Stimulated activated CD4-positive, alpha-beta T cell treated with anti-CD3 and anti-CD28 coated beads, Interleukin-12 subunit alpha, Interleukin-12 subunit beta, amount 100 ng/mL, for 4 hours (primary cell): Measurements from ENCODE around the gene CFAP46.
"Not testable (repeated sequence)": the region's sequence is repeated elsewhere in the genome, so short reads cannot be mapped to it uniquely, and the experiment has no call there.

Experiments used
- DNase-seq: peaks from one replicate; pipeline ENCODE4 v3.0.0-alpha.2; 2020

Gene CFAP46

DNA sequence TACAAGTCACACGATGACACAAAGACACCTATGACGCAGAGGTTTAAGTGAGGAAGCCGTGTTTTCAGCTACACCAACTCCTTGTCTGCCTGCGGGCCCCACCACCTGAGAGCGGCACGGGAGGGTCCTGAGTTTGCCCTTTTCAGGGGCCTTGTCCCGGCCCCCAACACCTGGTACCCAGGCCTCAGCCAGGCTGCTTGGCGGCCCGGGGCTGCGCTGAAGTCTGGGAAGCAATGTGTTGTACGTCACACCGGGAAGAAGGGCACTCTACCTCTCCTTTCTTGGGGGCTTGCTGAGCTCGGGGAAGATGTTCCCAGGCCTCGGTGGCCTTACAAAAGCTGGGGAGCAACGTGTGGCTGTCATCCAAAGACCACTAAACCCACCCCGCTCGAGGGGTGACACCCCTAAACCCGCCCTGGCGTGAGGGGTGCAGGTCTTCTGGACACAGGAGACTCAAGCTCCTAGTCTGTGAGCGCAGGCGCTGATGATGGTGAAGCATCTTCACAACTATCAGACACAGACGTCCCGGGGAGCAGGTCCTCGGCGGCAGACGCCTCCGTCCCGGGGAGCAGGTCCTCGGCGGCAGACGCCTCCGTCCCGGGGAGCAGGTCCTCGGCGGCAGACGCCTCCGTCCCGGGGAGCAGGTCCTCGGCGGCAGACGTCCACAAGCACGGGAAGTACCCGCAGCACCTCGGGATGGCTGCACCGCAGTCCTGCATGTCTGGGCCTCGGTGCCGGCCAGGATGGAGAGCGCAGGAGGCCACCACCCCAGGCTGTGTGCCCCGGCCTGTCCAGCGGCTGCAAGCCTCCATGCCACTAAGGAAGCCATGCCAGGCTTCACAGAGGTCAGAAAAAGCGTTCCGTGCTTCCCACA is 15.4 kb downstream of the CFAP46 start:
- DNase-seq: no peak

DNA sequence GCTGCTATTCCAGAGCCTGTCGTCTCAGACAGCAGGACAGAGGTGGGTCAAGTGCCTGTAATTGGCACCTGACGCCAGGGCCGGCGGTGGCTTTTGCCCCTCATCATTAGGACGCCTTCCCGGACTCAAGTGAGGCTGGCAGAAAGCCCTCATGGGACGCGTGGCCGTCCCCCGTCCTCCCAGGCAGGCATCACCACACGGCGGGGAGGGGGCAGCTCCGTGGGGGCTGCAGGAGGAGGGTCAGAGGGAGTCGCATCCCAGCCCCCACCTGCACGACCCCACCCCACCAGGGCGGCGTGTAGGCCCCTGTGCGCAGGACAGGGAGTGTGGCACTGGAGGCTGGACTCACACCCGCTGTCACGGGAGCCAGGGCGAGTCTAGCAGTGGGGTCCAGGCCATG is 16.3 kb downstream of the CFAP46 start:
- no peak for DNase-seq

DNA sequence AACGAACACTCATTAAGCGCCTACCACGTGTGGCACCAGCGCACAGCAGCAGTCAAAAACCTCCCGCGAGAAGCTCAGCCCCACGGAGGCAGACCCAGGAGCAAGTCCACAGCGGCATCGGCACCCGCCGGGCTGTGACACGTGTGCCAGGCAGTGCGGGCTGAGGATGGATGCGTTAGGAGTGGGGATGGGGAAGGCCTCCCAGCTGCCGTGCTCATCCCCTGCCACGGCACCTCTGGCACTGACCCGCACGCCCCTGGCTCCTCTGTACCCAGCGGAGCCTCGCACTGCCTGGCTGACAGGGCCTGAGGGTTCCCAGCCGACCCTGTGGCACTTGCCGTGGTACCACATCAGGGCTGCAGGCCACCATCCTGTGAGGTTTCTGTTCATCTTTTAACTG is 16.8 kb downstream of the CFAP46 start:
- DNase-seq: no peak

DNA sequence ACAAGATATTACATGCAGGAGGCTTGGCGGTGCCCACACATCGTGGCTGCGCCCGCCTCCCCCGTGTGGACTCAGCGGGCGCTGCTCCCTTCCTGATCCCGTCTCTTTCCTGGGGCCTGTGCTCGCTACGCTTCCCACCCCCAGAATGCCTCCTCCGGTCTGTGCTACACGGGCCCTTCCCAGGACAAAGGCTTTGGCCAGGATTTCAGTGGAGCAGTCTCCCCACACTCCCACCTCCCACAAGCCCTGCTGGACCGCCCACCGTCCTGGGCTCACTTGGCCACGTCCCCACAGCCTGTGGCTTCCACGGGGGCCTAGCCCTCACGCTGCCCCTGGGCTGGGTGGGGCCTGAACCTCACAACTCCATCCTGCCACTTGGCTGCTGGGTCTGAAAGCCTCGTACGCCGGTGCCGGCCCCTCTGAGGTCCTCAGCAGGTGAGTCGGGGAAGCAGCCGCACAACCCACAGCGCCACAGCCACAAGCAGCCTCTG is 17.3 kb downstream of the CFAP46 start:
- no peak for DNase-seq

GRCh38 chr10:132924046-132924952 is 18.1 kb downstream of the CFAP46 start:
- no peak for DNase-seq

- DNase-seq: not testable (repeated sequence)
Observed at GRCh38 chr10:132923384-132923783, 19.0 kb downstream of the CFAP46 start.

DNA sequence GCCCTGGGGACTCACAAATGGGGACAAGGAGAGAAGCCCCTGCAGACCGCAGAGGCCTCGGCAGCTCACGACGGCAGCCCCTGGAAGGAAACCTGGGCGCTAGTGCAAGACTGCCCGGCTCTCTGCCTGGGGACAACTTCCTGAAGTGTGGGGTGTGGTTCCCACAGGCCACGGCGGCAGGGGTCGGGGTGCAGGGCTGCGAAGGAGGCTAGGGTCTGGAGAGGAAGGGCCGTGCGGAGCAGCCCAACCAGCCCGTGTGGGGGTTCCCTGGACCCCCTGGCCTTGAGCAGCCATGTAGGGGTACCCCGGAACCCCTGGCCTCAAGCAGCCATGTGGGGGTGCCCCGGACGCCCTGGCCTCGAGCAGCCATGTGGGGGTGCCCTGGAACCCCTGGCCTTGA is 19.5 kb downstream of the CFAP46 start:
- DNase-seq: no peak

- no peak for DNase-seq
Observed at GRCh38 chr10:132921818-132922807, 20.3 kb downstream of the CFAP46 start.

- DNase-seq: no peak
Observed at GRCh38 chr10:132921086-132921485, 21.3 kb downstream of the CFAP46 start.

DNA sequence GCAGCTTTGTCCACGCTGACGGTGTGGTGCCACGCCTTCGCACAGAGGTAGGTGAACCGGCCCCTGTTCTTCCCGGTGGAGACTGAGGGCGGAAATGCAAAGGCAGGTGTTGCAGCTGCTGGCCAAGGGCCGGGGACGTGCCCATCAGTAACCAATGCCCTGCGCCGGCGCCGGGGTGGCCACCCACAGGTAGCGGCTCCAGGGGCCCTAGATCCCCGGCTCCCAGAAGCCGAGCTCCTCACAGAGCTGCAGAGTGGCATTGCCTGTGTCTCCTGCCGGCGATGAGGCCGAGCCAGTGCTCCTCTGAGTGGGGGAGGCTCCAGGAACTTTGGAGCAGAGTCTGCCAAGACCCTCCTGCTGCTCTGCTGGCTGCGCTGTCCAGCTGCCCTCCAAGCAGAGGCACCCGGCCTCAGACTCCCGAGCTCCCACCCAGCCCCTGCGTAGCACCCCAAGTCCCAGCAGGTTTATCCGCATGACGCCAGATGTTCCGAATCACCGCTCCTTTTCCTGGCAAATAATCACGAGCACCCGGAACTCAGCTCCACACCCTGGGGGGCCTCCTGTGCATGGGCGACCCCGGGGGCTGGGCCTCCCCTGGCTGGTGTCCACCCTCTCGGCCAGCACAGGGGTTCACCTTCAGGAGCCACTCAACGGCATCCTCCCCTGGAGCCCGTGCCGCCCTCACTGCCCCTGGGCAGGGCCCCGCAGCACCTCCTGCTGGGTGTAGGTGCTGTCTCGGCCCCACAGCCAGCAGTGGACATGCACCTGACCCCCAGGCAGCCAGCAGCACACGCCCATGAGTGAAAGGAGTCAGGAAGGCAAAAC is 22.1 kb downstream of the CFAP46 start:
- DNase-seq: no peak

DNA sequence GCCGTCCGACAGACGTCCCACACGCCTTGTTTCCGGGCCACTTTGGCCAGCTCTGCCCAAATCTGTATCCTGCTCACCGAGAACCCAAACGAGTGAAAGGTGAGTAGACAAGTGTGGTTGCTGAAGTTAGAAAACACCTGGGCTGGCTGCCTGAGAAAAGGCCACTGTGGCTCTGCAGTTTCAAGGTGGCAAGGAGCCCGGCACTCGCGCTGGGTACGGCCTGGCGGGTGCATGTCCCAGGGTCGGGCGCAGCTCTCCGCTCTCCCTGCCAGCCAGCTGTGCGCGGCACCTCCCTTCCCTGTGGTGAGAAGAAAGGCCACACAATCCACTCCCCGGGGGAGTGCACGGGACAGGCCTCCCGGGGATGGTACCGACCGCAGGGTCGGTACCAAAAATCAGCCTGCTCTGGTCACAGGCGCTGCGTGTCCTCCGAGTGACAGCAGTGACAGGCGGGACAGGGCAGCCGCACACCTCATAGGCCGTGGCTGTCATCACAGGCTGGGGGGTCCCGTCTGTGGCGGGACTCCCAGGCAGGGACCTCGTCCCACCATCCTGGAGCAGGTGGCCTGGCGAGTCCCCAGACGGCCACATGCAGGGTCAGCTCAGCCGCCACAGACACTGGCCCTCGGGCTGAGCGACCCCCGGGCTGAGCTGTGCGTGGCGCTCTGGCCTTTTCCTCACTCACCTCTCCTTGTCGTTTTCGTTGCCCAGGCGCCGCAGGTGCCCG is 22.8 kb downstream of the CFAP46 start:
- DNase-seq: no peak

- DNase-seq: no peak
Observed at GRCh38 chr10:132918617-132919373, 23.6 kb downstream of the CFAP46 start.

DNA sequence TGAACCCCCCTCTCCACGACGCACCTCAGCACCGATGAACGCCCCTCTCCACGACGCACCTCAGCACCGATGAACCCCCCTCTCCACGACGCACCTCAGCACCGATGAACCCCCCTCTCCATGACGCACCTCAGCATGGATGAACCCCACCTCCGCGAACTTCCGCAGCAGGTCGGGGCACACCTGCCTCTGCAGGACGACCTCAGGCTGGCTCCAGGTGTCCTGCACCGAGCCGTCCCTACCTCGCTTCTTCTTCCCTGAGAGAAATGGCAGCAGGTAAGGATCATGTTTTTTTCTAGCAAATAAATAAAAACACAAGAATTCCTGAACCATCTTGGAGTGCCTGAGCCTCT is 24.1 kb downstream of the CFAP46 start:
- no peak for DNase-seq

GRCh38 chr10:132916956-132917666 is 25.3 kb downstream of the CFAP46 start:
- DNase-seq: no peak

GRCh38 chr10:132916421-132916841 is 25.9 kb downstream of the CFAP46 start:
- DNase-seq: no peak

GRCh38 chr10:132915411-132915810 is 27.0 kb downstream of the CFAP46 start:
- DNase-seq: no peak

GRCh38 chr10:132914732-132915131 is 27.6 kb downstream of the CFAP46 start:
- DNase-seq: no peak

- DNase-seq: no peak
Observed at GRCh38 chr10:132913559-132914115, 28.7 kb downstream of the CFAP46 start.
